Spleen (tissue), 7 donors: ENCODE data around the gene PHYH.

ENCODE experiments used
- POLR2AphosphoS5 ChIP-seq, 3 donors: sonication (generic); formaldehyde crosslinking; IDR thresholded peaks; one replicate each; pipeline ENCODE4 v1.5.1; 2017; ENCODE audit warnings: antibody characterized with exemption in 3 of 3
- TF ChIP-seq, protein P1 (sequence below), 11 experiments: fragments of 200-600 bp in 7 of 11; fragments of 450-650 bp in 4 of 11; sonication (generic) in 4 of 11; IDR thresholded peaks in 8 of 11; conservative IDR thresholded peaks in 3 of 11; 1 replicate in 7 of 11; 2 replicates in 4 of 11; pipeline versions ENCODE4 v1.4.0 to v1.8.0; 2016 to 2021; ENCODE audit warnings: antibody characterized with exemption in 11 of 11, inconsistent platforms in 4 of 11, mild to moderate bottlenecking in 1 of 11
- donor health status: DM: no; HTN: no; CAD: no; lungs with moderate emphysema.
- donor health status: DM: no; HTN: no; CAD: no.
- donor health status: DM: no; HTN: no; CAD: no.

- no peak for TF ChIP-seq POLR2AphosphoS5 (IDR thresholded peaks at IDR 0.05)
- TF ChIP-seq, protein P1, sequence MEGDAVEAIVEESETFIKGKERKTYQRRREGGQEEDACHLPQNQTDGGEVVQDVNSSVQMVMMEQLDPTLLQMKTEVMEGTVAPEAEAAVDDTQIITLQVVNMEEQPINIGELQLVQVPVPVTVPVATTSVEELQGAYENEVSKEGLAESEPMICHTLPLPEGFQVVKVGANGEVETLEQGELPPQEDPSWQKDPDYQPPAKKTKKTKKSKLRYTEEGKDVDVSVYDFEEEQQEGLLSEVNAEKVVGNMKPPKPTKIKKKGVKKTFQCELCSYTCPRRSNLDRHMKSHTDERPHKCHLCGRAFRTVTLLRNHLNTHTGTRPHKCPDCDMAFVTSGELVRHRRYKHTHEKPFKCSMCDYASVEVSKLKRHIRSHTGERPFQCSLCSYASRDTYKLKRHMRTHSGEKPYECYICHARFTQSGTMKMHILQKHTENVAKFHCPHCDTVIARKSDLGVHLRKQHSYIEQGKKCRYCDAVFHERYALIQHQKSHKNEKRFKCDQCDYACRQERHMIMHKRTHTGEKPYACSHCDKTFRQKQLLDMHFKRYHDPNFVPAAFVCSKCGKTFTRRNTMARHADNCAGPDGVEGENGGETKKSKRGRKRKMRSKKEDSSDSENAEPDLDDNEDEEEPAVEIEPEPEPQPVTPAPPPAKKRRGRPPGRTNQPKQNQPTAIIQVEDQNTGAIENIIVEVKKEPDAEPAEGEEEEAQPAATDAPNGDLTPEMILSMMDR (IDR thresholded peaks at IDR 0.05 in 8 of 11, conservative IDR thresholded peaks at IDR 0.05 in 3 of 11): no peak
Observed at GRCh38 chr10:13340068-13340467, 40.2 kb upstream of the PHYH start.
